ENCODE measurements around the gene PLEKHG1.

Gene PLEKHG1

DNA sequence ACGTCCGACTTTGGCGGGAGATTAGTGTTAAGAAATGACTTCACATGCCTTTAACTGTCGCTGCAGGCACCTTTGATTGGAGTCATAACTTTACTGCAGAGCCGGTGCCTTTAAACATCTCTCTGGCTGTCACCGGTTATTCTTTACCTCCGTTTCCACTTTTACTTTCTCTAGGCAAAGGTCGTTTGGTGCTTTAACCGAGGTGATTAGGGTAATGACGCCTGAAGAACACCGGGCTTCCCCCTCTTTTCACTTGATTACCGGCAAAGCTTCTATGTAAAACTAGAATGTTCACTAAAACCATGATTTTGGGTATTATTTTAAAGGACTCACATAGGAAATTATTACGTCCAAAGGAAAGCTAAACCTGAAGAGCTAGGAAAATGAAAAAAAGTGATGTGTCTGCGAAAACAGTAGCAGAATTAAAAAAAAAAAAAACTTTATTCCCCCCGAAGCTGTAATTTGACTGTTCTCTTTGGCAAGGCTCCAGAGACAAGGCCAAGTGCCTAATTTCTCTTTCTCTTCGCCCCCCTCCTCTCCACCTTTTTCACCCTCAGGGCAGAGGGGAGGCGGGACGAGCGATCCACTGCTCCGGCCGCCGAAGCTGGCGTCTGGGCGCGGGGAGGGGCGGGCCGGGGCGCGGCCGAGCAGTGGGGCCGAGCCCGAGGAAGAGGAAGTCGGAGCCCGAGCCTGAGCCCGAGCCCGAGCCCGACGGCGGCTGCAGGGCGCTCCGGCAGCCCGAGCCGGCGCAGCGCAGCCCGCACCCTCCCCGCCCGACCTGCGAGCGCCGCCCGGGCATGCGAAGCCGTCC lies at the start of gene PLEKHG1:
Gene PLEKHG1, plus strand, starts transcription at position 687 of the 811 bp plus-strand sequence. CDS start 133,797 bp downstream, outside the sequence.
- peak; percentile 16 for DNase-seq

DNA sequence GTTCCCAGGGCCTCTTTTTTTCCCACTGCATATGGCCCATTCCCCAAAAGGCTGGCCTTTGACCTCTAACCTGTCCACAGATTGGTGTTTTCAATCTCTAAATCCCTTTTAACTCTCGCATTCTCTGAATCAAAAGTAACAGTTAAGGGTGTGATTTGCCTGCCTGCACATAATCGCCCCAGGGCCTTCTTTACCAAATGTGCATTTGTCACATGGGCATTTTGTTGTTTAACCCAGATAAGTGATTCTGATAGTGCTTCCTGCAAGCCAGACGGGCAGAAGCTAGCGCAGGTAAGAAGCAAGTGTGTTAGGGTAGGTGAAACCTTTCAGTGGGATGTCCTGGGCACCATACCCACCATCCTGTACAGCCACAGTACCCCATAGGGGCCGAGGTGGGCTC lies 49.4 kb upstream of the PLEKHG1 start:
- no peak for DNase-seq

- DNase-seq, result no peak
Observed at GRCh38 chr6:150557043-150557599, 42.6 kb upstream of the PLEKHG1 start.

DNA sequence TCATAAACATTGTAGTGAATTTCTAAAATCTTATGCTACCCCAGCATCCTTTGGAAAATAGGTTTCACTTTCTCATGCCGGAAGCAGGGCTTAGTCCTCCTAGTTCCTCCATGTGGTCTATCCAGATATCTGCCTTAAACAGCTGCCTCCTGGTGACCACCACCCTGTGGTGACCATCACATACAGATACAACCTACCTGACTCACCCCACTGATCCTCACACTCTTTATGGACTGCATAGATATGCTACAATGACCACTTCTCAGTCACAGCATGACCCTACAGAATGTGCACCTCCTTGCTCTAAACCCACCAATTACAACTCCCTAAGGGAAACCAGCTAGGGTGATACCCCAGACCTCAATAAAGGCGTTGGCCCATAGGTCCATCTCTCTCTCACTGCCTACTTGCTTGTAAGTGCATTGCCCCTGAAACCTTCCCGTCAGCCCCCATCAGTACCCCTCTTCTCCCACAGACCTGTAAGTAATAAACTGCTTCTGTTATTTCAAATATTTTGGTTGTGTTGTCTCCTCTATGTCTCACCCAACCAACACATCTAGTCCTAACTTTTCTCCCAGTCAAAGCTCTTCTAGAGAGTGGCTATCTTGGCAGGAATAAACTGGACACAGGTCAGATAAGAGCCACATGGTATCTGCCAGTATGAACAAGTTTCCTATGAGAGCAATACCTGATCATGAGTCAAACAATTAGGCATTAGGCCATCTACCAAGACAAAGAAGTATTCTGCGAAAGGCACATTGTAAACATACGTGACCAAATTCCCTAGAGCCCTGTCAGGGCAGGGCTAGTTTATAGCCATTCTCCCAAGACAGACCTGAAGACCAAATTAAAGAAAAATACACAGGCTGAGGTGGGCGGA lies 39.4 kb upstream of the PLEKHG1 start:
- no peak for DNase-seq

GRCh38 chr6:150560884-150561219 lies 38.8 kb upstream of the PLEKHG1 start:
- DNase-seq, result no peak

- no peak for DNase-seq
Observed at GRCh38 chr6:150565945-150566344, 33.7 kb upstream of the PLEKHG1 start.

DNA sequence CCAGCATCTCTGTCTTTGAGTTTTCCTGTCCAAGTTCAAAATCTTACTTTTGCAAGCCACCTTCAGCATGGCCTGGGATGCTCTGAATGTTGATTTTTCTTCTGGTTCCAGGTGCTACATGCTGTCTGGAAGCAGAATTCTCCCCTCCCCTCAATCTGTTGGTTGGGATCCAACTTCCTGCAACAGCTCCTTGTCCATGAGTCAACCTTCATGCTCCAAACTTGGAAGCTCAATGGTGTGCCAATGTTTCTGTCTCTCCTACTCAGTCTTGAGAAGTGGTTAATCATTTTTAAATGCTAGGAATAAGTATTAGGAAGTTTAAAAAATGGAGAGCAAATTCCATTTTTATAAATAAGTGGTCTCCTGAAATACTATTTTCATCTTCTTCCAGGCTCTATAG lies 33.2 kb upstream of the PLEKHG1 start:
- no peak for DNase-seq

DNA sequence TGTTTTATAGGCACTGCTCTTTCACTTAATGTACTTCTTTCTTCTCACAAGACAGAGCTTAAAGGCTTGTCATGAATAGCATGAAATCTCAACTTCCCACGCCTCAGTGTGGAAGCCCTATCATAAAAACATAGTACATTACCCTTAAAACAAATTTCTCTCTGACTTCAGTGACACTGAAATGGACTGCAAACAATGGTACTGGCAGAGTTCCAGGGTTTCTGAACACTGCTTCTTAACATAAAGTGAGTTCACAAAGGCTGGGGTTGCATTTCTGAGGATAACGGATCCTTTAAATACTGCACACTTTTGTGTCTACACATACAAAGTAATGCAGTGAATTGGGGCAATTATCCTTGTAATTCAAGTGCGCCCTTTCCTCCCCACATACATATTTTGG lies 32.3 kb upstream of the PLEKHG1 start:
- DNase-seq, result no peak

- DNase-seq, result no peak
Observed at GRCh38 chr6:150567823-150568383, 31.8 kb upstream of the PLEKHG1 start.

DNA sequence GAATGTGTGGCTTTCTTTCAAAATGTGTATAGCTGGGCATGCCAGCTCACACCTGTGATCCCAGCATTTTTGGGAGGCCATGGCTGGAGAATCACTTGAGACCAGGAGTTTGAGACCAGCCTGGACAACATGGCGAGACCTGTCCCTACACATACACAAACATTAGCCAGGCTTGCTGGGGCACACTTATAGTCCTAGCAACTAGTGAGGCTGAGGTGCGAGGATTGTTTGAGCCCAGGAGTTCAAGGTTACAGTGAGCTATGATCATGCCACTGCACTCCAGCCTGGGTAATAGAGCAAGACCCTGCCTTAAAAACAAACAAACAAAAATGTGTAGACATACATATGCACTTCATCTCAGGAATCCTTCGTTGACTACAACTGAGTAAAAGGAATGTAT lies 31.1 kb upstream of the PLEKHG1 start:
- DNase-seq, result no peak

DNA sequence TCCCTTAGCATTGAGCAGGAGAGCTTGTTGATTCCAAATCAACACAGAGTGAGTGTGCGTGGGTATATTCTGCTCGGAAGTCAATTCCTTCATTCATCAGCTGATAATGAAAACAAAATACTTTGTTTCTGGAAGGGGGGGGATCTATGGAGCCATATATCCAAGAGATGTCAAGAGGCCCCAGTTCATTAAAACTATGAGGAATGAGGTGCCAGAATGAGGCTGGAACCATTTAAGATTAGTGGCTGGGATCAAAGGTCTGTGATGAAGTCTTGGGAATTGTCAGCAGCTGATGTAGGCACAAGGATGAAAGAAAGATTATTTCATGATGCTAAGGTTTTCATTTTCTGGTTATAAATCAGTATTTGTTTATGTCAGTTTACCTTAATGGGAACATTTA lies 30.5 kb upstream of the PLEKHG1 start:
- DNase-seq, result no peak

GRCh38 chr6:150573041-150573681 lies 26.5 kb upstream of the PLEKHG1 start:
- DNase-seq, result no peak

DNA sequence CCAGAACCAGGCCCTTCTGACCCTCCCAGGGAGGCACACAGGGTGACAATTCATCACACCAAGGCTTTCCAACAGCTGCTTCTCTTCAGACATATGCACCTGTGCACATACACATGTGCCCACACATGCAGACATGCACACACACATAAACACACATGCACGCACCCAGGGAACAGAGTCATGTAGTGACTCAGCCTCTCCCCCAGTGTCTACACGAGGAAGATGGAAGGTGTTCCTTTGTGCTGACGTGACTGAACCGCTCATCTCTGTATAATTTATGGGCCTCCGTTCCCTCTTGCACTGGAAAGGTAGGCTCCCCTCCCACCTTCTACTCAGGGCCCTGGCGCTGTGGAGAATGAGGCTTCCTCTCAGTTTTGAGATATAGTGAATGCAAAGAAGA lies 23.8 kb upstream of the PLEKHG1 start:
- DNase-seq, result no peak

- no peak for DNase-seq
Observed at GRCh38 chr6:150576651-150577226, 22.9 kb upstream of the PLEKHG1 start.

GRCh38 chr6:150579611-150580010 lies 20.1 kb upstream of the PLEKHG1 start:
- no peak for DNase-seq

GRCh38 chr6:150580489-150580888 lies 19.2 kb upstream of the PLEKHG1 start:
- no peak for DNase-seq

DNA sequence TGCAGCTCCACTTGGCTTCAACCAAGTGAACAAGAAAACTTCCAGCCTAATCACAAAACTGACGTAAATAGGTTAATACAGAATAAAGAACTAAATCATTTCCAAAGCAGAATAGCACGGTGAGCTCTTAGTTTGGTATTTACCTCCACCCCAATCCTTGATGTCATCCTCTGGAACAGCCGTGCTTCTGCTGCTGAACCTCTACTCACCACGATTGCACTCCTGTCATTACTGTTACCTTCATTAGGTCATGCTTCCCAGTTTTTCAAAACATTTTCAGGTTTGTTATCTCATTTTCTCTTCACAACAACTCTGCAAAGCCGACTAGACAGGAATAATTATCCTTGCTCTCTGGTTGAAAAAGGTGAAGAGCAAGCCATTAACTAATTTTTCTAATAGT lies 15.6 kb upstream of the PLEKHG1 start:
- DNase-seq, result no peak

DNA sequence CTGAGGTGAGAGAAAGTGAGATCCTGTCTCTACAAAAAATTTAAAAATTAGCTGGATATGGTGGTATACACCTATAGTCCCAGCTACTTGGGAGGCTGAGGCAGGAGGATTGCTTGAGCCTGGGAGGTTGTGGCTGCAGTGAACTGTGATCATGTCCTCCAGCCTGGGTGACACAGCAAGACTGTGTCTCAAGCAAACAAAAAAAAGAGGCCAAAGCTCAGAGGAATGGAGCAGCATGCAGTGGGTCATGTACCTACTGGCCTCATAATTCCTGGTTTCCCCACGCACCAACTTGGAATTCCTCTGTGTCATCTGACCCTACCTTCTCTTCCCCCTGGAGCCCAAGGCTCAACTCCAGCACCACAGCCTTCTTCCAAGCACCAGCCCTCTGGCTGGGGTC lies 15.1 kb upstream of the PLEKHG1 start:
- no peak for DNase-seq

DNA sequence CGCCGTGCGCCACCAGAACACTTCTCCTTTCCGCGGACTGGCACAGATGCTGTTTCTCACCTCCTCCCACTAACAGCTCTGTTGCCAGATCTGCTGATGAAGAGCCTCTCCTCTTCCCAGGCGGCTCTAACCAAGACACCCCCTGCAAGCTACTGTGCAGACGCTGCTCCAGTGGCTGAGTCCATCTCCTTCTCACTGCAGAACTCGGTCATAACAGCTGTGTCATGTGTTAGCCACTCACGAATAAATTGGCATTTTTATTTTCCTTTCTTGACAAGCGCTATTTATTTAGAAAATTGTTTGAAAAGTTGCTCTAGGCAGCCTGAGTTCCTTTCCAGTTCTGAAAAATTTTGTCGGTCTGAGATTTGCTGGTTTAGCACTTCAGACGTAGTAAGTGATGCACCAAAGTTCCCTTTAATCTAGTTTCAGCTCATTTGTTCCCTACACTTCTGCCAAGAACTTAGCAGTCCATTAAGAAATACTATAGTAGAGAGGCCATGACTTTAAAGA lies 12.8 kb upstream of the PLEKHG1 start:
- no peak for DNase-seq

DNA sequence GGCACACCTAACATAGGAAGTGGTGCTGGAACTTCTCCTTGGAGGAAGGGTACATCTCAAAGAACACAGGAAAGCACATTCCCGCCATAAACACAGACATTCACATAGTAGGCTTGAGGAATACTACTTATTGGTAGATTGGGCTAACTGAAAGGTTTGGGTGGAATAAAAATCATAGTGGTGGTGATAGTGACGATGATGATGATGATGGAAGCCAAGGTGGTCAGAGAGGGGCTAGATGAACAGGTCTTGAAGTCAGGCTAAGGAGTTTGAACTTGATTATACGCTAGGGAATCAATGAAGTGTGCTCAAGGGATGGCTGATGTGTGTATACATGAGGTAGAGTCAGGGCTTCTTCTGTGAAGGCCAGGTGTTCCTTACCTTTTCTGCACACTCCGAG lies 12.0 kb upstream of the PLEKHG1 start:
- DNase-seq, result no peak

GRCh38 chr6:150588888-150589499 lies 10.7 kb upstream of the PLEKHG1 start:
- DNase-seq, result no peak

DNA sequence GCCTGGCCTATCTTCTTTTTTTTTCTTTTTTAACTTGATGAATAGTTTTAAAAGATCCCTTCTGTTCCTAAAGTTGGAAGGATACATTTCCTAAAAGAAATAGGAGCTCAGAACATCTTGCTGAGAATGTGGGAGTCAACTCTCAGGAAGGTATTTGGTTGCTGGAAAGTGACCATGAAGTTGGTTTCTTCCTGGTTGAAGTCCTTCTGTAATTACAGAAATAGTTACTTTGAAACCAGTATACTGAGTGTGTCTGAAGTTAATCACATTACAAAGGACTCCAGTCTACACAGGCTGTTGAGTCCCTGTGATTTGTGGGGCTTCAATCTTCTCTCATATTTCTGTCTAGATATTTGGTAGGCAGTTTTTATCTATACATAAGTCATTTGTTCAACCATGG lies 9.8 kb upstream of the PLEKHG1 start:
- no peak for DNase-seq
